ENCODE results near the gene ZNF791. TPM values are rescaled to one million over a fixed set of nuclear protein-coding genes. Genes with fewer than 3 reads are reported as not detected.

ZNF791 gene
- total and polyA plus RNA-seq, 2 experiments from 2014 or later, result 12.2 to 15.3 TPM

DNA sequence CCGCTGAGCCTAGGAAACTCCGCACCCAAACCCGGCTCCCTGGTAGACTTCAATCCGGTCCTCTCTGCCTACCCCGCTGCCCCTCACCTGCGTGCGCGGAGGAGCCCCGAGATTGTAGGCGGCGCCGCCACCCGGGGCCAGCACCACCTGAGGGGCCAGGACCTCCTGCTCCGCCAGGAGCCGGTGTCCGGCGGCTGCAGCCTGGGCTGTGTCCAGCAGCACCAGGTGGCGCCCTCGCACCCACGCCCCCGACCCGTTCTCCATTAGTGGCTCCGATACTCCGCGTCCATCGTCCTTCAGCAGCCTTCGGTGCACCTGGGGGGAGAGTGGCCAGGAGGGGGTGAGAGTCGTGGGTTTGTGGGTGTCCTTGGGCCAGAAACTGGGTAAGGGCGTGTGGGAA lies 37.4 kb downstream of the ZNF791 start:
- H3K36me3 ChIP-seq (ENCODE audit: insufficient read depth), result no peaks in the 10 kb centered on the region
- DNase-seq (ENCODE audit: low spot score) (peak; percentile 67), ATAC-seq (peak; percentile 68)
- H3K27ac Mint-ChIP-seq, result no peak overlapping the region
- H4K20me1 ChIP-seq (replicated peaks; ENCODE audit: insufficient read depth), result no peaks in the 10 kb centered on the region
- peak overlapping the region; percentile 21; the same call in 2 of the 3 replicates for H3K4me3 Mint-ChIP-seq
- H3K27me3 ChIP-seq (ENCODE audit: insufficient read depth), result no peaks in the 10 kb centered on the region
- H3K4me3 ChIP-seq, result peak overlapping the region; percentile 53
- peaks cover 8% of the 10 kb centered on the region for H3K9me3 Mint-ChIP-seq
- H3K4me1 Mint-ChIP-seq, result peaks cover 2% of the 10 kb centered on the region; the same call in 2 of the 3 replicates
- H2AFZ ChIP-seq, result no peak overlapping the region; the same call in 1 of the 2 replicates
- no peaks in the 10 kb centered on the region for H3K4me1 ChIP-seq (ENCODE audit: insufficient read depth)
- H3K36me3 Mint-ChIP-seq (ENCODE audit: low read depth), result peaks cover 21% of the 10 kb centered on the region
- H3K27me3 Mint-ChIP-seq (ENCODE audit: insufficient read depth, low read depth, poor library complexity), result peaks cover 17% of the 10 kb centered on the region
- 0 out of 2 replicates have a peak, but pooled peaks cover 7% of the 10 kb centered on the region for H3F3A ChIP-seq (replicated peaks; ENCODE audit: low read depth)
- no peaks in the 10 kb centered on the region for H3K9me2 ChIP-seq (ENCODE audit: insufficient read depth)
- peak overlapping the region; percentile 77 for H3K4me2 ChIP-seq
- TF ChIP-seq POLR2AphosphoS5 (IDR thresholded peaks at IDR 0.05; ENCODE audit: low read depth) (no peak), EZH2phosphoT487 (IDR thresholded peaks at IDR 0.05; ENCODE audit: unreplicated experiment) (no peak)
- TF ChIP-seq, protein P1, sequence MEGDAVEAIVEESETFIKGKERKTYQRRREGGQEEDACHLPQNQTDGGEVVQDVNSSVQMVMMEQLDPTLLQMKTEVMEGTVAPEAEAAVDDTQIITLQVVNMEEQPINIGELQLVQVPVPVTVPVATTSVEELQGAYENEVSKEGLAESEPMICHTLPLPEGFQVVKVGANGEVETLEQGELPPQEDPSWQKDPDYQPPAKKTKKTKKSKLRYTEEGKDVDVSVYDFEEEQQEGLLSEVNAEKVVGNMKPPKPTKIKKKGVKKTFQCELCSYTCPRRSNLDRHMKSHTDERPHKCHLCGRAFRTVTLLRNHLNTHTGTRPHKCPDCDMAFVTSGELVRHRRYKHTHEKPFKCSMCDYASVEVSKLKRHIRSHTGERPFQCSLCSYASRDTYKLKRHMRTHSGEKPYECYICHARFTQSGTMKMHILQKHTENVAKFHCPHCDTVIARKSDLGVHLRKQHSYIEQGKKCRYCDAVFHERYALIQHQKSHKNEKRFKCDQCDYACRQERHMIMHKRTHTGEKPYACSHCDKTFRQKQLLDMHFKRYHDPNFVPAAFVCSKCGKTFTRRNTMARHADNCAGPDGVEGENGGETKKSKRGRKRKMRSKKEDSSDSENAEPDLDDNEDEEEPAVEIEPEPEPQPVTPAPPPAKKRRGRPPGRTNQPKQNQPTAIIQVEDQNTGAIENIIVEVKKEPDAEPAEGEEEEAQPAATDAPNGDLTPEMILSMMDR (conservative IDR thresholded peaks at IDR 0.05; ENCODE audit: low read depth in 2 of 2), result peak; percentile 54 to 76
- no peak overlapping the region for H3K27ac ChIP-seq (ENCODE audit: low read depth)
- no peaks in the 10 kb centered on the region for H3K79me2 ChIP-seq (replicated peaks; ENCODE audit: insufficient read depth)

DNA sequence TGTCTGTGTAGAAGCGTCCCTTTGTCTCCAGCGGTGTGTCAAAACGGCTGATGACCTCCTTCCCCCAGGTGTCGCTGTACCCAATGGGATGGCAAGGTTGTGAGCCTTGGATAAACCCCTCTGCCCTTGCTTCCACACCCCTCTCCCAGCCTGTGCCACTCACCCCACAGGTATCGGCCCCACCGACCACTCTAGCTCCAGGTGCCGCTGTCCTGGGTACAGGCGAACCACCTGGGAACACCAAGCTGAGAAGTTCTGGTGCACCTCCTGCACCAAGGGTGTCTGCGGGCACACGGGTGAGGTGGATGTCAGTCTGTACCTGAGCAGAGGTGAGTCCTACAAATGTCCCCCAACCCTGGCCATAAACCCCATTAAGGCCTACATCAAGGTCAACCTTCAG lies 39.2 kb downstream of the ZNF791 start:
- Mint-ChIP-seq H3K4me1 (peaks cover 2% of the 10 kb centered on the region; the same call in 2 of the 3 replicates), H3K9me3 (peaks cover 8% of the 10 kb centered on the region), H3K4me3 (no peak overlapping the region), H3K27ac (no peak overlapping the region), H3K36me3 (ENCODE audit: low read depth) (peaks cover 27% of the 10 kb centered on the region), H3K27me3 (ENCODE audit: insufficient read depth, low read depth, poor library complexity) (peaks cover 14% of the 10 kb centered on the region)
- Histone ChIP-seq H3K9me2 (ENCODE audit: insufficient read depth) (no peaks in the 10 kb centered on the region), H3K4me1 (ENCODE audit: insufficient read depth) (no peaks in the 10 kb centered on the region), H3K27me3 (ENCODE audit: insufficient read depth) (no peaks in the 10 kb centered on the region), H2AFZ (no peak overlapping the region), H3K79me2 (replicated peaks; ENCODE audit: insufficient read depth) (no peaks in the 10 kb centered on the region), H4K20me1 (replicated peaks; ENCODE audit: insufficient read depth) (no peaks in the 10 kb centered on the region), H3K4me2 (no peak overlapping the region), H3K27ac (ENCODE audit: low read depth) (no peak overlapping the region), H3F3A (replicated peaks; ENCODE audit: low read depth) (0 out of 2 replicates have a peak, but pooled peaks cover 7% of the 10 kb centered on the region), H3K4me3 (no peak overlapping the region), H3K36me3 (ENCODE audit: insufficient read depth) (peaks cover 6% of the 10 kb centered on the region; the same call in 1 of the 2 replicates)
- ATAC-seq, result no peak
- TF ChIP-seq ZNF331 (CRISPR knock-in tag; IDR thresholded peaks at IDR 0.05; ENCODE audit: low read depth), result no peak
- no peak for TF ChIP-seq POLR2AphosphoS5 (IDR thresholded peaks at IDR 0.05; ENCODE audit: low read depth)
- TF ChIP-seq, protein P1 (conservative IDR thresholded peaks at IDR 0.05; ENCODE audit: low read depth in 2 of 2), result peak in 1 of 2 experiments; percentile 42; a peak in 2 of 4 replicates
- DNase-seq (ENCODE audit: low spot score), result no peak

DNA sequence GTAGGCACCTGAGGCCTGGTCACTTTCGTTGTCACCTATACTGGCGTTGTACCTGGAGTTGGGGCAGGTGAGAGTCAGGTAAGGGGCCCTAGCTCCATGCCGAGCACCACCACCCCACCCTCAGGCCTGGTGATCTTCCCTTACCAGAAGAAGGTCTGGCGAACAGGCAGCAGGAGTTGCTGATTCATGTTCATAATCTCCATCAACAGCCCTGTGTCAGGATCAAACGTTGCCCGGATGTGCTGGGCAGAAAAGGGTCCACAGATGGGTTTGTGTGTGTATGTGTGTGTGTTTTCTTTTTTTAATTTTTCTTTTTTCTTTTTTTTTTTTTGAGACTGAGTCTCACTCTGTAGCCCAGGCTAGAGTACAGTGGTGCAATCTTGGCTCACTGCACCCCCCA lies 41.5 kb downstream of the ZNF791 start:
- Histone ChIP-seq H3K79me2 (replicated peaks; ENCODE audit: insufficient read depth) (no peaks in the 10 kb centered on the region), H3K4me2 (no peak overlapping the region), H3F3A (replicated peaks; ENCODE audit: low read depth) (peaks cover 14% of the 10 kb centered on the region), H3K27ac (ENCODE audit: low read depth) (no peak overlapping the region), H3K27me3 (ENCODE audit: insufficient read depth) (no peaks in the 10 kb centered on the region), H4K20me1 (replicated peaks; ENCODE audit: insufficient read depth) (no peaks in the 10 kb centered on the region), H3K9me2 (ENCODE audit: insufficient read depth) (no peaks in the 10 kb centered on the region), H3K4me3 (no peak overlapping the region), H2AFZ (no peak overlapping the region), H3K36me3 (ENCODE audit: insufficient read depth) (peaks cover 7% of the 10 kb centered on the region; the same call in 1 of the 2 replicates), H3K4me1 (ENCODE audit: insufficient read depth) (no peaks in the 10 kb centered on the region)
- DNase-seq (ENCODE audit: low spot score) (no peak), ATAC-seq (no peak)
- H3K4me1 Mint-ChIP-seq, result peaks cover 5% of the 10 kb centered on the region
- H3K4me3 Mint-ChIP-seq, result no peak overlapping the region
- no peak overlapping the region for H3K27ac Mint-ChIP-seq
- H3K27me3 Mint-ChIP-seq (ENCODE audit: insufficient read depth, low read depth, poor library complexity), result peaks cover 11% of the 10 kb centered on the region
- H3K9me3 Mint-ChIP-seq, result peaks cover 8% of the 10 kb centered on the region; the same call in 2 of the 3 replicates
- peaks cover 44% of the 10 kb centered on the region for H3K36me3 Mint-ChIP-seq (ENCODE audit: low read depth)
- TF ChIP-seq, protein P2, sequence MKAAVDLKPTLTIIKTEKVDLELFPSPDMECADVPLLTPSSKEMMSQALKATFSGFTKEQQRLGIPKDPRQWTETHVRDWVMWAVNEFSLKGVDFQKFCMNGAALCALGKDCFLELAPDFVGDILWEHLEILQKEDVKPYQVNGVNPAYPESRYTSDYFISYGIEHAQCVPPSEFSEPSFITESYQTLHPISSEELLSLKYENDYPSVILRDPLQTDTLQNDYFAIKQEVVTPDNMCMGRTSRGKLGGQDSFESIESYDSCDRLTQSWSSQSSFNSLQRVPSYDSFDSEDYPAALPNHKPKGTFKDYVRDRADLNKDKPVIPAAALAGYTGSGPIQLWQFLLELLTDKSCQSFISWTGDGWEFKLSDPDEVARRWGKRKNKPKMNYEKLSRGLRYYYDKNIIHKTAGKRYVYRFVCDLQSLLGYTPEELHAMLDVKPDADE (IDR thresholded peaks at IDR 0.05), result no peak
- TF ChIP-seq REST (IDR thresholded peaks at IDR 0.05; ENCODE audit: unreplicated experiment) (no peak), JUNB (IDR thresholded peaks at IDR 0.05; ENCODE audit: unreplicated experiment) (no peak), POLR2AphosphoS5 (IDR thresholded peaks at IDR 0.05; ENCODE audit: low read depth) (no peak)

Data from GM23338 (cell line).